H1 (cell line): ENCODE data around the gene SH3GL2. TPM values are rescaled to one million over a fixed set of nuclear protein-coding genes. Genes with fewer than 3 reads are reported as not detected.

Experiments used
- CTCF ChIA-PET: fragments of 300-600 bp; sonication (Branson Sonifier 250); formaldehyde crosslinking; loops from one replicate; lab custom pipeline; 2021; ENCODE audit not compliant: partially characterized antibody; lab: Charles Lee
- POLR2A ChIA-PET: fragments of 300-600 bp; sonication (Branson Sonifier 250); formaldehyde crosslinking; loops from one replicate; lab custom pipeline; 2021; ENCODE audit warnings: inconsistent platforms; ENCODE audit not compliant: partially characterized antibody; lab: Charles Lee
- DNase-seq, 2 experiments: peaks; one replicate each; pipeline versions ENCODE4 v3.0.0 to v3.0.0-alpha.2; 2010 to 2022; ENCODE audit warnings: low spot score in 2 of 2, low read depth in 1 of 2, mixed read lengths in 1 of 2
- FAIRE-seq: peaks from 2 replicates; lab custom pipeline; 2011; peaks lifted over from hg19 to GRCh38; lab: Jason Lieb, UNC
- H2AFZ ChIP-seq: 2 replicates; pipeline ENCODE4 v1.8.1; 2012; ENCODE audit warnings: low read length, inconsistent platforms
- H2AK5ac ChIP-seq: 2 replicates; pipeline ENCODE4 v1.6.1; 2013; ENCODE audit warnings: low read depth, low read length
- H2BK120ac ChIP-seq: replicated peaks from 2 replicates; pipeline ENCODE3; 2013; ENCODE audit warnings: low read depth, low read length, inconsistent platforms
- H2BK12ac ChIP-seq: 2 replicates; pipeline ENCODE4 v1.6.1; 2013; ENCODE audit warnings: low read depth, low read length
- H2BK15ac ChIP-seq: 2 replicates; pipeline ENCODE4 v1.6.1; 2013; ENCODE audit warnings: low read length
- H2BK20ac ChIP-seq: 2 replicates; pipeline ENCODE4 v1.6.1; 2013; ENCODE audit warnings: low read length
- H2BK5ac ChIP-seq: 2 replicates; pipeline ENCODE4 v1.6.1; 2013; ENCODE audit warnings: low read depth, low read length
- H3K14ac ChIP-seq: 2 replicates; pipeline ENCODE4 v1.6.1; 2013; ENCODE audit warnings: inconsistent platforms; ENCODE audit not compliant: insufficient read length
- H3K18ac ChIP-seq: 2 replicates; pipeline ENCODE4 v1.6.1; 2013; ENCODE audit warnings: low read length; ENCODE audit errors: extremely low read depth
- H3K23ac ChIP-seq: 2 replicates; pipeline ENCODE4 v1.6.1; 2013; ENCODE audit warnings: inconsistent platforms; ENCODE audit not compliant: insufficient read length
- H3K23me2 ChIP-seq: 2 replicates; pipeline ENCODE4 v1.6.1; 2013; ENCODE audit warnings: low read depth, low read length
- H3K27ac ChIP-seq: 2 replicates; pipeline ENCODE4 v1.6.1; 2011; ENCODE audit warnings: low read depth, low read length, inconsistent platforms
- H3K27me3 ChIP-seq, 4 experiments: replicated peaks in 1 of 4; 1 replicate in 1 of 4; 2 replicates in 3 of 4; pipeline versions ENCODE4 v1.6.1 to v1.8.1; 2011 to 2013; ENCODE audit warnings: low read length in 3 of 4, mild to moderate bottlenecking in 3 of 4, inconsistent platforms in 2 of 4, mixed read lengths in 2 of 4, moderate library complexity in 1 of 4; ENCODE audit not compliant: control insufficient read depth in 3 of 4, insufficient read depth in 3 of 4; ENCODE audit errors: extremely low read depth in 1 of 4
- H3K36me3 ChIP-seq, 4 experiments: 2 replicates each; pipeline versions ENCODE4 v1.6.1 to v1.8.1; 2011 to 2013; ENCODE audit warnings: mild to moderate bottlenecking in 4 of 4, low read length in 3 of 4, moderate library complexity in 2 of 4, control low read depth in 1 of 4, inconsistent platforms in 1 of 4; ENCODE audit not compliant: insufficient read depth in 4 of 4, control insufficient read depth in 2 of 4
- H3K4ac ChIP-seq: replicated peaks from 2 replicates; pipeline ENCODE3; 2013; ENCODE audit warnings: low read length, low read depth, mixed read lengths, inconsistent platforms; ENCODE audit not compliant: insufficient read length
- H3K4me1 ChIP-seq, 4 experiments: replicated peaks in 1 of 4; 1 replicate in 1 of 4; 2 replicates in 3 of 4; pipeline versions ENCODE4 v1.6.1 to v1.8.1; 2011 to 2013; ENCODE audit warnings: low read length in 3 of 4, inconsistent platforms in 2 of 4, mixed read lengths in 1 of 4; ENCODE audit not compliant: insufficient read depth in 4 of 4, control insufficient read depth in 3 of 4
- H3K4me2 ChIP-seq, 2 experiments: 2 replicates each; pipeline versions ENCODE4 v1.6.1 to v1.8.1; 2011 to 2013; ENCODE audit warnings: low read depth in 2 of 2, low read length in 2 of 2, control low read depth in 1 of 2, inconsistent platforms in 1 of 2, mild to moderate bottlenecking in 1 of 2; ENCODE audit not compliant: insufficient read depth in 1 of 2
- H3K4me3 ChIP-seq, 4 experiments: fragments of 200-600, 300-600 bp in 1 of 4; sonication (generic), shearing (Covaris generic), sonication (Bioruptor Twin) in 1 of 4; 2 replicates each; pipeline versions ENCODE4 v1.5.1 to v1.8.1; 2011 to 2016; ENCODE audit warnings: low read length in 4 of 4, low read depth in 3 of 4, control low read depth in 2 of 4, inconsistent platforms in 2 of 4, mild to moderate bottlenecking in 2 of 4, mixed read lengths in 1 of 4, moderate library complexity in 1 of 4; ENCODE audit not compliant: insufficient read depth in 2 of 4; ENCODE audit errors: extremely low read depth in 1 of 4
- H3K56ac ChIP-seq: replicated peaks from 2 replicates; pipeline ENCODE3; 2013; ENCODE audit warnings: low read depth, mild to moderate bottlenecking, mixed read lengths, low read length, inconsistent platforms; ENCODE audit not compliant: insufficient read length
- H3K79me1 ChIP-seq: 2 replicates; pipeline ENCODE4 v1.6.1; 2013; ENCODE audit warnings: low read depth, low read length, control low read depth
- H3K79me2 ChIP-seq, 2 experiments: 2 replicates each; pipeline versions ENCODE4 v1.6.1 to v1.8.1; 2012 to 2013; ENCODE audit warnings: low read length in 2 of 2, mild to moderate bottlenecking in 2 of 2, inconsistent platforms in 1 of 2; ENCODE audit not compliant: insufficient read depth in 2 of 2, control insufficient read depth in 1 of 2
- H3K9ac ChIP-seq, 4 experiments: replicated peaks in 1 of 4; 1 replicate in 1 of 4; 2 replicates in 3 of 4; pipeline versions ENCODE4 v1.6.1 to v1.8.1; 2011 to 2013; ENCODE audit warnings: low read depth in 3 of 4, low read length in 3 of 4, control low read depth in 2 of 4, mild to moderate bottlenecking in 2 of 4, moderate library complexity in 2 of 4, inconsistent platforms in 1 of 4; ENCODE audit errors: extremely low read depth in 1 of 4
- H3K9me3 ChIP-seq, 2 experiments: 2 replicates each; pipeline versions ENCODE4 v1.6.1 to v1.8.1; 2012 to 2013; ENCODE audit warnings: mild to moderate bottlenecking in 2 of 2, moderate library complexity in 2 of 2, control low read depth in 1 of 2, inconsistent platforms in 1 of 2, low read depth in 1 of 2, low read length in 1 of 2, mixed read lengths in 1 of 2; ENCODE audit not compliant: insufficient read depth in 2 of 2
- H4K20me1 ChIP-seq, 2 experiments: replicated peaks in 1 of 2; 2 replicates each; pipeline versions ENCODE3 to v1.8.1; 2011 to 2013; ENCODE audit warnings: inconsistent platforms in 2 of 2, low read length in 2 of 2, mild to moderate bottlenecking in 1 of 2; ENCODE audit not compliant: insufficient read depth in 2 of 2, control insufficient read depth in 1 of 2
- H4K5ac ChIP-seq: 2 replicates; pipeline ENCODE4 v1.6.1; 2013; ENCODE audit warnings: low read length, low read depth, mixed read lengths, inconsistent platforms; ENCODE audit not compliant: insufficient read length
- H4K8ac ChIP-seq: 2 replicates; pipeline ENCODE4 v1.8.0; 2013; ENCODE audit warnings: mild to moderate bottlenecking, moderate library complexity, low read length, inconsistent platforms; ENCODE audit not compliant: insufficient read depth; ENCODE audit errors: extremely low read depth
- H4K91ac ChIP-seq: replicated peaks from 2 replicates; pipeline ENCODE3; 2013; ENCODE audit warnings: low read length, mixed read lengths, inconsistent platforms; ENCODE audit not compliant: insufficient read length
- KDM1A ChIP-seq: fragments of 200-600, 300-600 bp; sonication (generic); IDR thresholded peaks from 2 replicates; pipeline ENCODE4 v1.7.1; 2016; ENCODE audit warnings: mild to moderate bottlenecking, low read length, borderline replicate concordance
- RAD21 ChIP-seq, 2 experiments: IDR thresholded peaks in 1 of 2; conservative IDR thresholded peaks in 1 of 2; 2 replicates each; pipeline ENCODE4 v1.6.1; 2011; ENCODE audit warnings: low read depth in 2 of 2, low read length in 2 of 2, improper control_type of control experiment in 1 of 2, inconsistent platforms in 1 of 2, mild to moderate bottlenecking in 1 of 2, moderate library complexity in 1 of 2
- RBBP5 ChIP-seq: IDR thresholded peaks from 2 replicates; pipeline ENCODE4 v1.7.1; 2012; ENCODE audit warnings: low read depth, mild to moderate bottlenecking, inconsistent platforms, low read length, moderate library complexity, borderline replicate concordance
- TEAD4 ChIP-seq: IDR thresholded peaks from 2 replicates; pipeline ENCODE4 v1.6.1; 2012; ENCODE audit warnings: low read depth, low read length, inconsistent platforms, mixed read lengths
- YY1 ChIP-seq: IDR thresholded peaks from 2 replicates; pipeline ENCODE4 v1.6.1; 2011; ENCODE audit warnings: low read depth, mild to moderate bottlenecking, low read length
- WGBS, 2 experiments: shearing (Covaris generic) in 1 of 2; methylation state at CpG; one replicate each; pipeline versions ENCODE4 v1.1.6 to v1.1.7; 2013 to 2015; ENCODE audit warnings: low lambda C conversion rate in 2 of 2, mixed read lengths in 2 of 2, inconsistent platforms in 1 of 2, low coverage in 1 of 2, missing lambda C conversion rate in 1 of 2; ENCODE audit not compliant: insufficient replicate concordance in 2 of 2, insufficient coverage in 1 of 2, insufficient read length in 1 of 2; ENCODE audit errors: extremely low coverage in 1 of 2, missing lambda C conversion rate in 1 of 2; 5-methylcytosine and 5-hydroxymethylcytosine counted together
- polyA plus RNA-seq, 7 experiments: library from polyadenylated mRNA; depleted of rRNA in 3 of 7; stranded (reverse) in 5 of 7; unstranded in 2 of 7; fragments of >200 nt in 5 of 7; fragments of 200-250 nt in 2 of 7; gene quantifications; 1 replicate in 5 of 7; 2 replicates in 1 of 7; 4 replicates in 1 of 7; pipeline versions ENCODE4 v1.2.1 to v1.2.3, GENCODE V29; 2011 to 2013; ENCODE audit warnings: missing spikeins in 2 of 7, mixed read lengths in 2 of 7
- total RNA-seq: library from RNA; stranded (reverse); fragmentation: NEBNext Ultra II Directional; extraction: Animal tissue kit (Norgen Biotek cat#: 25700); gene quantifications from 2 replicates; pipeline ENCODE4 v1.2.1, GENCODE V29; 2021
- TF ChIP-seq, protein P1 (sequence below), 3 experiments: IDR thresholded peaks; 1 replicate in 2 of 3; 2 replicates in 1 of 3; pipeline versions ENCODE4 v1.5.1 to v1.6.1; 2011; ENCODE audit warnings: low read length in 3 of 3, mild to moderate bottlenecking in 3 of 3, inconsistent platforms in 2 of 3, low read depth in 1 of 3, moderate library complexity in 1 of 3; ENCODE audit not compliant: insufficient read depth in 1 of 3; ENCODE audit errors: control extremely low read depth in 1 of 3

Gene SH3GL2
- total and polyA plus RNA-seq, 2 of the 8 experiments (the other 6 are each of a cell fraction or from before 2014, with no cell fraction given): 4.7 to 5.3 TPM

GRCh38 chr9:17824191-17824590 is 245.3 kb downstream of the SH3GL2 start:
- no peak for DNase-seq
- no peak overlapping the region for H3K18ac ChIP-seq
- no peak overlapping the region for H2BK15ac ChIP-seq
- no peak overlapping the region for H2BK5ac ChIP-seq
- no peaks in the 10 kb centered on the region for H3K36me3 ChIP-seq
- ChIA-PET CTCF (interaction anchor here (0.8 to 2.2 kb wide), 9 partner anchors 9 to 319 kb away, joined by 3 to 4 read pairs (median 3); no protein-coding TSS in a partner anchor), POLR2A (no interaction called here)
- H2BK20ac ChIP-seq: no peak overlapping the region
- H3K79me2 ChIP-seq: no peaks in the 10 kb centered on the region
- H3K79me1 ChIP-seq: no peaks in the 10 kb centered on the region
- H4K91ac ChIP-seq: no peak overlapping the region
- no peak overlapping the region for H2BK12ac ChIP-seq
- no peak overlapping the region for H3K27ac ChIP-seq
- H4K20me1 ChIP-seq: no peaks in the 10 kb centered on the region
- no peak overlapping the region for H3K4me2 ChIP-seq
- H4K8ac ChIP-seq: no peak overlapping the region
- no peak overlapping the region for H2BK120ac ChIP-seq
- 75% methylated on average over 1 of the region's 1 CpG; no CpG with 5 or more reads in 1 of the 2 experiments for WGBS, 2 experiments
- H3K4me1 ChIP-seq: no peaks in the 10 kb centered on the region
- H4K5ac ChIP-seq: no peak overlapping the region
- H3K27me3 ChIP-seq: no peaks in the 10 kb centered on the region; a peak in 2 of 7 replicates
- H3K4ac ChIP-seq: no peak overlapping the region
- FAIRE-seq: no peak
- TF ChIP-seq, protein P1, sequence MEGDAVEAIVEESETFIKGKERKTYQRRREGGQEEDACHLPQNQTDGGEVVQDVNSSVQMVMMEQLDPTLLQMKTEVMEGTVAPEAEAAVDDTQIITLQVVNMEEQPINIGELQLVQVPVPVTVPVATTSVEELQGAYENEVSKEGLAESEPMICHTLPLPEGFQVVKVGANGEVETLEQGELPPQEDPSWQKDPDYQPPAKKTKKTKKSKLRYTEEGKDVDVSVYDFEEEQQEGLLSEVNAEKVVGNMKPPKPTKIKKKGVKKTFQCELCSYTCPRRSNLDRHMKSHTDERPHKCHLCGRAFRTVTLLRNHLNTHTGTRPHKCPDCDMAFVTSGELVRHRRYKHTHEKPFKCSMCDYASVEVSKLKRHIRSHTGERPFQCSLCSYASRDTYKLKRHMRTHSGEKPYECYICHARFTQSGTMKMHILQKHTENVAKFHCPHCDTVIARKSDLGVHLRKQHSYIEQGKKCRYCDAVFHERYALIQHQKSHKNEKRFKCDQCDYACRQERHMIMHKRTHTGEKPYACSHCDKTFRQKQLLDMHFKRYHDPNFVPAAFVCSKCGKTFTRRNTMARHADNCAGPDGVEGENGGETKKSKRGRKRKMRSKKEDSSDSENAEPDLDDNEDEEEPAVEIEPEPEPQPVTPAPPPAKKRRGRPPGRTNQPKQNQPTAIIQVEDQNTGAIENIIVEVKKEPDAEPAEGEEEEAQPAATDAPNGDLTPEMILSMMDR (IDR thresholded peaks at IDR 0.05; ENCODE audit: control extremely low read depth in 1 of 3, insufficient read depth in 1 of 3, low read depth in 1 of 3, low read length in 3 of 3): peak in 1 of 3 experiments; percentile 15; a peak in 1 of 4 replicates
- TF ChIP-seq RAD21 (IDR thresholded peaks at IDR 0.05 in 1 of 2, conservative IDR thresholded peaks at IDR 0.05 in 1 of 2; ENCODE audit: low read depth in 2 of 2, low read length in 2 of 2) (peak; percentile 41 to 48), YY1 (no peak), RBBP5 (no peak), TEAD4 (peak; percentile 82), KDM1A (no peak)
- no peak overlapping the region for H3K23ac ChIP-seq
- H3K14ac ChIP-seq: no peak overlapping the region
- H3K9me3 ChIP-seq: no peaks in the 10 kb centered on the region
- H2AFZ ChIP-seq: no peak overlapping the region
- H2AK5ac ChIP-seq: no peak overlapping the region; the same call in 1 of the 2 replicates
- H3K4me3 ChIP-seq: no peak overlapping the region
- H3K56ac ChIP-seq: no peak overlapping the region
- no peak overlapping the region for H3K9ac ChIP-seq
- H3K23me2 ChIP-seq: no peaks in the 10 kb centered on the region
